Transverse colon (tissue), 4 donors: ENCODE data around the gene TMTC2.

ENCODE experiments used
- POLR2A ChIP-seq: fragments of 450-650 bp; IDR thresholded peaks from one replicate; pipeline ENCODE4 v1.6.1; 2016; ENCODE audit warnings: antibody characterized with exemption, mild to moderate bottlenecking, moderate library complexity
- POLR2AphosphoS5 ChIP-seq, 3 donors: sonication (generic); formaldehyde crosslinking; IDR thresholded peaks; one replicate each; pipeline ENCODE4 v1.6.1; 2016; ENCODE audit warnings: antibody characterized with exemption in 3 of 3
- TF ChIP-seq, protein P1 (sequence below), 5 experiments: fragments of 200-600 bp in 3 of 5; fragments of 450-650 bp in 2 of 5; sonication (generic) in 3 of 5; IDR thresholded peaks; 1 replicate in 2 of 5; 2 replicates in 3 of 5; pipeline ENCODE4 v1.5.1; 2016 to 2017; ENCODE audit warnings: antibody characterized with exemption in 5 of 5, inconsistent platforms in 3 of 5, mild to moderate bottlenecking in 2 of 5, moderate library complexity in 1 of 5

DNA sequence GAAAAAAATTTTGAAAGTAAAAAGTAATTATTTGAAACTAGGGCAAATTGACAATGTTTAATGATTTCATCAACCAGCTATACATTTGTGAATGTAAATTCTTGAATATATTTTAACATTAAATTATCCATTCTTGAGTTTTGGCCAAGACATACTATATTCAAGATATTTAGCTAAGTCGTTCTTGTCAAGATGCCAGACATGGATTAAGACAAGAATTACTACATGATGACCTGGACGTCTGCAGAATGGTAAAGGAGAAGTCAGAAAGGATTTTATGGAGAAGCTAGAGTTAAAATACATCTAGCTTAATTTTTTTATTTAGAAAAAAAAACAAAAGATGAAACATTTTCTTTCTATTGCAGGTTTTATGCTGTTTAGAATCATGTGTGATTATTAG lies 255.8 kb downstream of the TMTC2 start:
- TF ChIP-seq POLR2AphosphoS5 (IDR thresholded peaks at IDR 0.05) (no peak), POLR2A (no peak)
- TF ChIP-seq, protein P1, sequence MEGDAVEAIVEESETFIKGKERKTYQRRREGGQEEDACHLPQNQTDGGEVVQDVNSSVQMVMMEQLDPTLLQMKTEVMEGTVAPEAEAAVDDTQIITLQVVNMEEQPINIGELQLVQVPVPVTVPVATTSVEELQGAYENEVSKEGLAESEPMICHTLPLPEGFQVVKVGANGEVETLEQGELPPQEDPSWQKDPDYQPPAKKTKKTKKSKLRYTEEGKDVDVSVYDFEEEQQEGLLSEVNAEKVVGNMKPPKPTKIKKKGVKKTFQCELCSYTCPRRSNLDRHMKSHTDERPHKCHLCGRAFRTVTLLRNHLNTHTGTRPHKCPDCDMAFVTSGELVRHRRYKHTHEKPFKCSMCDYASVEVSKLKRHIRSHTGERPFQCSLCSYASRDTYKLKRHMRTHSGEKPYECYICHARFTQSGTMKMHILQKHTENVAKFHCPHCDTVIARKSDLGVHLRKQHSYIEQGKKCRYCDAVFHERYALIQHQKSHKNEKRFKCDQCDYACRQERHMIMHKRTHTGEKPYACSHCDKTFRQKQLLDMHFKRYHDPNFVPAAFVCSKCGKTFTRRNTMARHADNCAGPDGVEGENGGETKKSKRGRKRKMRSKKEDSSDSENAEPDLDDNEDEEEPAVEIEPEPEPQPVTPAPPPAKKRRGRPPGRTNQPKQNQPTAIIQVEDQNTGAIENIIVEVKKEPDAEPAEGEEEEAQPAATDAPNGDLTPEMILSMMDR (IDR thresholded peaks at IDR 0.05): no peak
